Measurements from ENCODE around the gene FMNL2.

DNA sequence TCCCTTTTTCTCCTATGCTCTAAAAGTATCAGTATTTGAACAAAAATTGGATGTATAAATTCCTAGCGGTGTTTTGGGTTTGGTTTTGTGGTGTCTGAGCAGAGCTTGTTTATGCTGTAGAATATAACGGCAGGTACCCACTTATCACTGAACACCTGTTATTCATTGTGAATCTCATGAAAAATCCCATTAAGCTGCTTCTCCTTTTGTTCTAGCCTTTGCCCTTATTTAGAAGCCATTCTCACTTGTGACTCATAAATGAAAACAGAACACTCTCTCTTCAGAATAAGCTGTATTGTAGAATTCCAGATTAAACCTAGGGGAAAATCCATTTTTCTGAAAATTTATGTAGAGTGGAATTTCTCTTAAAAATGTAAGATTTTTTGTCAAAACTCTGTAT lies 278.3 kb downstream of the FMNL2 start:
- no peak for TF ChIP-seq POLR2A (IDR thresholded peaks at IDR 0.05)
- TF ChIP-seq, protein P1, sequence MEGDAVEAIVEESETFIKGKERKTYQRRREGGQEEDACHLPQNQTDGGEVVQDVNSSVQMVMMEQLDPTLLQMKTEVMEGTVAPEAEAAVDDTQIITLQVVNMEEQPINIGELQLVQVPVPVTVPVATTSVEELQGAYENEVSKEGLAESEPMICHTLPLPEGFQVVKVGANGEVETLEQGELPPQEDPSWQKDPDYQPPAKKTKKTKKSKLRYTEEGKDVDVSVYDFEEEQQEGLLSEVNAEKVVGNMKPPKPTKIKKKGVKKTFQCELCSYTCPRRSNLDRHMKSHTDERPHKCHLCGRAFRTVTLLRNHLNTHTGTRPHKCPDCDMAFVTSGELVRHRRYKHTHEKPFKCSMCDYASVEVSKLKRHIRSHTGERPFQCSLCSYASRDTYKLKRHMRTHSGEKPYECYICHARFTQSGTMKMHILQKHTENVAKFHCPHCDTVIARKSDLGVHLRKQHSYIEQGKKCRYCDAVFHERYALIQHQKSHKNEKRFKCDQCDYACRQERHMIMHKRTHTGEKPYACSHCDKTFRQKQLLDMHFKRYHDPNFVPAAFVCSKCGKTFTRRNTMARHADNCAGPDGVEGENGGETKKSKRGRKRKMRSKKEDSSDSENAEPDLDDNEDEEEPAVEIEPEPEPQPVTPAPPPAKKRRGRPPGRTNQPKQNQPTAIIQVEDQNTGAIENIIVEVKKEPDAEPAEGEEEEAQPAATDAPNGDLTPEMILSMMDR (IDR thresholded peaks at IDR 0.05): no peak
